OCI-LY7 (cell line): ENCODE results near the gene KBTBD7. TPM values are rescaled to one million over a fixed set of nuclear protein-coding genes. Genes with fewer than 3 reads are reported as not detected.

ENCODE experiments used
- BruUV-seq: library from RNA; stranded (reverse); fragments of 400-500 nt; replicated peaks from 2 replicates; lab custom pipeline; 2021; lab: Mats Ljungman, UMichigan
- CTCF ChIA-PET: fragments of 300-600 bp; sonication (Branson Sonifier 250); formaldehyde crosslinking; loops from one replicate; lab custom pipeline; 2022; ENCODE audit warnings: antibody characterized with exemption; ENCODE audit not compliant: unreplicated experiment; lab: Charles Lee
- POLR2A ChIA-PET: fragments of 300-600 bp; sonication (Branson Sonifier 250); formaldehyde crosslinking; loops from one replicate; lab custom pipeline; 2022; ENCODE audit warnings: antibody characterized with exemption; lab: Charles Lee
- DNase-seq: peaks from one replicate; pipeline ENCODE4 v3.0.0-alpha.2; 2015; ENCODE audit warnings: low spot score
- H2AFZ ChIP-seq: fragments of 200-600 bp; sonication (generic), shearing (Covaris generic); 2 replicates; pipeline ENCODE4 v1.6.1; 2014; ENCODE audit warnings: mild to moderate bottlenecking, antibody characterized with exemption, low read length, moderate library complexity
- H3K27ac ChIP-seq: fragments of 200-600 bp; sonication (generic); 2 replicates; pipeline ENCODE4 v1.5.1; 2014; ENCODE audit warnings: mixed run types, low read depth, mild to moderate bottlenecking, moderate library complexity, low read length, inconsistent platforms; ENCODE audit not compliant: poor library complexity, severe bottlenecking
- H3K36me3 ChIP-seq: fragments of 200-600 bp; sonication (generic); 2 replicates; pipeline ENCODE4 v1.6.1; 2014; ENCODE audit warnings: mild to moderate bottlenecking, antibody characterized with exemption, low read length, moderate library complexity, mixed read lengths; ENCODE audit not compliant: insufficient read depth
- H3K4me1 ChIP-seq: fragments of 200-600 bp; sonication (generic); 2 replicates; pipeline ENCODE4 v1.5.1; 2014; ENCODE audit warnings: mild to moderate bottlenecking, low read length; ENCODE audit not compliant: insufficient read depth, poor library complexity, severe bottlenecking
- H3K4me2 ChIP-seq: fragments of 200-600 bp; sonication (generic); 2 replicates; pipeline ENCODE4 v1.6.1; 2014; ENCODE audit warnings: mild to moderate bottlenecking, low read length
- H3K4me3 ChIP-seq: fragments of 200-600 bp; sonication (generic); 2 replicates; pipeline ENCODE4 v1.5.1; 2014; ENCODE audit warnings: mild to moderate bottlenecking, low read depth, low read length; ENCODE audit not compliant: poor library complexity, severe bottlenecking
- H3K79me2 ChIP-seq: fragments of 200-600 bp; sonication (generic); 2 replicates; pipeline ENCODE4 v1.6.1; 2016; ENCODE audit warnings: low read depth, mild to moderate bottlenecking, low read length, moderate library complexity, mixed read lengths; ENCODE audit not compliant: insufficient read depth
- H3K9me2 ChIP-seq: fragments of 200-600 bp; sonication (generic); 2 replicates; pipeline ENCODE4 v1.6.1; 2016; ENCODE audit warnings: mild to moderate bottlenecking, low read length, mixed read lengths; ENCODE audit not compliant: insufficient read depth
- H3K9me3 ChIP-seq: fragments of 200-600 bp; sonication (generic); 2 replicates; pipeline ENCODE4 v1.6.1; 2014; ENCODE audit warnings: mild to moderate bottlenecking, mixed run types, low read length, mixed read lengths
- H4K20me1 ChIP-seq: fragments of 200-600 bp; sonication (generic); 2 replicates; pipeline ENCODE4 v1.6.1; 2014; ENCODE audit warnings: mild to moderate bottlenecking, antibody characterized with exemption, low read length, moderate library complexity, mixed read lengths; ENCODE audit not compliant: insufficient read depth
- CTCF ChIP-seq: fragments of 200-600 bp; sonication (generic); conservative IDR thresholded peaks from 2 replicates; pipeline ENCODE4 v1.5.1; 2014; ENCODE audit warnings: mild to moderate bottlenecking, antibody characterized with exemption, low read length, moderate library complexity, mixed read lengths
- EZH2phosphoT487 ChIP-seq: fragments of 200-600 bp; sonication (generic); IDR thresholded peaks from 2 replicates; pipeline ENCODE4 v1.6.1; 2018; ENCODE audit warnings: low read depth, borderline replicate concordance, mild to moderate bottlenecking, mixed run types, antibody characterized with exemption, low read length, moderate library complexity, mixed read lengths
- intact Hi-C: fragments of 100-400 bp; cut with micrococcal nuclease; formaldehyde crosslinking; loops from one replicate; pipeline ENCODE4 v1.10.0; 2022; ENCODE audit not compliant: unreplicated experiment
- total RNA-seq, 2 experiments: library from RNA; depleted of rRNA in 1 of 2; stranded (reverse); fragments of >200 nt in 1 of 2; shearing (Covaris generic) in 1 of 2; gene quantifications; 2 replicates each; pipeline ENCODE4 v1.2.3, GENCODE V29; 2014 to 2022

The KBTBD7 gene
- total RNA-seq, 2 experiments from 2014 or later = 3.1 to 6.5 TPM

GRCh38 chr13:41145136-41145908 lies 49.0 kb downstream of the KBTBD7 start:
- no peaks in the 10 kb centered on the region for H3K9me2 ChIP-seq
- H3K36me3 ChIP-seq = no peaks in the 10 kb centered on the region; the same call in 1 of the 2 replicates
- TF ChIP-seq EZH2phosphoT487 (no peak), CTCF (no peak)
- H3K4me1 ChIP-seq = no peaks in the 10 kb centered on the region
- no peak for DNase-seq
- no peak overlapping the region for H2AFZ ChIP-seq
- H3K4me3 ChIP-seq = no peak overlapping the region
- no TSS peak for BruUV-seq
- no peak overlapping the region for H3K4me2 ChIP-seq
- H3K79me2 ChIP-seq = no peaks in the 10 kb centered on the region
- H3K9me3 ChIP-seq = peaks cover 30% of the 10 kb centered on the region
- no peaks in the 10 kb centered on the region for H4K20me1 ChIP-seq
- no peak overlapping the region for H3K27ac ChIP-seq
- CTCF ChIA-PET = no interaction called here
- POLR2A ChIA-PET = interaction anchor here (0.6 to 0.7 kb wide), 3 partner anchors 9 to 1005 kb away, joined by 3 to 4 read pairs (median 3); no protein-coding TSS in a partner anchor
- intact Hi-C loops = no loop called here

GRCh38 chr13:41144576-41144975 lies 49.8 kb downstream of the KBTBD7 start:
- no peak for DNase-seq
- ChIA-PET POLR2A (interaction anchor here (0.6 kb wide), 1 partner anchor 1006 kb away, joined by 3 read pairs; no protein-coding TSS in a partner anchor), CTCF (no interaction called here)
- intact Hi-C loops = no loop called here
- Histone ChIP-seq H4K20me1 (no peaks in the 10 kb centered on the region), H3K79me2 (no peaks in the 10 kb centered on the region), H3K9me3 (peaks cover 23% of the 10 kb centered on the region), H3K36me3 (no peaks in the 10 kb centered on the region; the same call in 1 of the 2 replicates), H3K27ac (no peak overlapping the region), H3K9me2 (no peaks in the 10 kb centered on the region), H2AFZ (no peak overlapping the region), H3K4me2 (no peak overlapping the region), H3K4me1 (no peaks in the 10 kb centered on the region), H3K4me3 (no peak overlapping the region)
- TF ChIP-seq CTCF (no peak), EZH2phosphoT487 (no peak)
- no TSS peak for BruUV-seq

Other genes starting within 250 kb of the KBTBD7 start
- gene ELF1, start 175.3 kb downstream of the KBTBD7 start, total RNA-seq (2014; rRNA removed; shearing (Covaris generic)) = 106 and 111 TPM in 2 replicates
- 248 and 276 TPM in 2 replicates for gene ELF1, start 175.3 kb downstream of the KBTBD7 start, total RNA-seq (2022)
- gene WBP4, start 133.1 kb downstream of the KBTBD7 start, total RNA-seq (2014; rRNA removed; shearing (Covaris generic)) = 5.9 and 7.9 TPM in 2 replicates
- 7.3 and 8.6 TPM in 2 replicates for gene WBP4, start 133.1 kb downstream of the KBTBD7 start, total RNA-seq (2022)
- 11.1 and 11.6 TPM in 2 replicates for gene KBTBD6, start 61.8 kb downstream of the KBTBD7 start, total RNA-seq (2014; rRNA removed; shearing (Covaris generic))
- 7.8 and 8.3 TPM in 2 replicates for gene KBTBD6, start 61.8 kb downstream of the KBTBD7 start, total RNA-seq (2022)
- gene MTRF1, start 69.0 kb upstream of the KBTBD7 start, total RNA-seq (2014; rRNA removed; shearing (Covaris generic)) = 22.1 and 24.9 TPM in 2 replicates
- 25.3 and 31.3 TPM in 2 replicates for gene MTRF1, start 69.0 kb upstream of the KBTBD7 start, total RNA-seq (2022)
- 22.1 and 22.4 TPM in 2 replicates for gene NAA16, start 116.7 kb upstream of the KBTBD7 start, total RNA-seq (2014; rRNA removed; shearing (Covaris generic))
- 44.1 and 45.9 TPM in 2 replicates for gene NAA16, start 116.7 kb upstream of the KBTBD7 start, total RNA-seq (2022)